A204.1 (cell line): ENCODE measurements around the gene FARP2.

Experiments
- FAIRE-seq: peaks from 2 replicates; lab custom pipeline; 2012; peaks lifted over from hg19 to GRCh38; lab: Jason Lieb, UNC

The FARP2 gene

DNA sequence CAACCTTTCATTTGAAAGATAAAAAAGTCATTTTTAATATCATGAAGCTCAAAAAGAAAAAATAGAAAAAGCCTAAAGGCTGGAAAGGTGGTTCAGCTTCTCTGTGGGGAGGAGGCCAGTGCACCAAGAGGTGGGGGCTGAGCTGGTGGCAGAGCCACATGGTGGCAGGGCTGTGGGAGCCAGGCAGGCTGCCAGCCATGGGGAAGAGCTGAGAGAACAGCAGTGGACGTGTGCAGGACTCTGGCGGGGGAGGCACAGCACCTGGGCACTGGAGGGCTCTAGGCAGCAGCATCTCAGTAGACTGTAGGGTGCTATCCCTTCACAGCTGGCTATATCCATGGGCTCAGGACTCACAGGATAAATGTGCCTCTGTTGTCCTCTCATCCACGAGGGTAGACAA is 104.5 kb downstream of the FARP2 start:
- FAIRE-seq: no peak

DNA sequence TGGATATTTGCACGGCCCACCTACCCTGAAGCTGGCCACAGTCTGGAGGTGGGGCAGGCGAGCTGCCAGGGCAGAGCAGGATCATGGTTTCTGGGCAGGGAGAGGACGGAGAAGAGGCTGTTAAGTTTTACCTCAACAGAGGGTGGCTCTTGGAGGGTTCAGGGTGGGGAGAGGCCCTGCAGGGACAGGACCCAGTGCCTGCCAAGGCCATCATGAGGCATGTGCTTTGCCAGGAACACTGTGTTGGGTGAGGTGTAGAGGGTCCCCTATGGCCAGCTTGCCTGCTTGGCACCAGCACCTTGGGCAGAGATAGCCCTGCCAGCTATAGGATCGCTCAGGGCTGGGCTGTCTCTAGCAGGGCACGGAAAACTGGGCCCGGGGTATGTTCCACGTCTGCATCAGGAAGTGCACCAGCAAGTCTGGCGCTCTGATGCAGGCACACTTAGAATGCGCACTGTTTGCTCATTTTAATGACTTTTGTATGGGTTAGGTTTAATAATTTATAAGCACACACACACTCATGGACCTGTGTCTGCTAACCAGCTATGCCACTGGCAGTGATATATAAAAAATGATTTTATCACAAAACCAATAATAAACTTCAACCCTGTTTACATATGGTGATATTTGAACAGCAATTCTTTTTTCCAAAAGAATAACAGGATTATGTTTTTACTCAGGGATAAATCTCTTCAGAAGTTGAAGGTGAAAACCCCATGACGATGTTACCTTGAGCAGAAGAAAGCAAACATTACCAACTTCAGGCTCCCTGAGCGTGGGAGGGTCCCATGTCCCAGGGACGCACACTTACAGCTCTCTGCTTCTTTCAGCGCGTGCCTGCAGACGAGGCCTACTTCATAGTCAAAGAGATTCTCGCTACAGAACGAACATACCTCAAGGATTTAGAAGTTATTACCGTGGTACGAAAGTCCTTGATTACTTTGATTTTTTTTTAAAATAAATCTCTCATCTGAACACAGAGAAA is 105.9 kb downstream of the FARP2 start:
- FAIRE-seq: no peak

DNA sequence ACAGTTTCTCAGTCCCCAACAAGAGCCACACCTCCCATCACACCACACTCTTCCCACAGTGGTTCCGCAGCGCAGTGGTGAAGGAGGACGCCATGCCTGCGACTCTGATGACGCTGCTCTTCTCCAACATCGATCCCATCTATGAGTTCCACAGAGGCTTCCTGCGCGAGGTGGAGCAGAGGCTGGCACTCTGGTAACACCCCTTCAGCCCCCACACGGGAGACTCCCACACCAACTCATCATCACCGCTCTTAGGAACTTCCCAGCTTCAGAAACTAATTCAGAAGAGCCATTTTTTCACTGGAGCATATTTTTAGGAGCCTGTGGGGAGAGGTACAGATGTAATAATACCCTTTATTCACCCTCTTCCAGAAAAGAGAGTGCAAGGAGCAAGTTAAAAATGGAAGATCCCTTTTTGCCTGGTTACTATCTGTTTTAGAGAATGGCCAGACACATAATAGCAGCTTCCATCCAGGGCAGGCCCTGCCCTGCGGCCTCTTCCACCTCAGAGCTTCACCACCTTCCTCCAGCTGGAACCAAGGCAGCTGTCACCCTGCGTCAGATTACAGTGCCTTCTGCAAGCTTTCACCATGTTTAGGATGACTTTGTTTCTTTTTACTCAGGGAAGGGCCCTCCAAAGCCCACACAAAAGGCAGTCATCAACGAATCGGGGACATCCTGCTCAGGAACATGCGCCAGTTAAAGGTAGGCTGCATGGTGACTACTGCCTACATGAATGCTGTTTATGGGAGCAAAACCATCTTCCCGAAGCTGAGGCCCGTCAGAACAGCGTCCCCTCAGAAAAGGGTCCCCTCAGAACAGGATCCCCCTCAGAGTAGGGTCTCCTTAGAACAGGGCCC is 107.4 kb downstream of the FARP2 start:
- no peak for FAIRE-seq

DNA sequence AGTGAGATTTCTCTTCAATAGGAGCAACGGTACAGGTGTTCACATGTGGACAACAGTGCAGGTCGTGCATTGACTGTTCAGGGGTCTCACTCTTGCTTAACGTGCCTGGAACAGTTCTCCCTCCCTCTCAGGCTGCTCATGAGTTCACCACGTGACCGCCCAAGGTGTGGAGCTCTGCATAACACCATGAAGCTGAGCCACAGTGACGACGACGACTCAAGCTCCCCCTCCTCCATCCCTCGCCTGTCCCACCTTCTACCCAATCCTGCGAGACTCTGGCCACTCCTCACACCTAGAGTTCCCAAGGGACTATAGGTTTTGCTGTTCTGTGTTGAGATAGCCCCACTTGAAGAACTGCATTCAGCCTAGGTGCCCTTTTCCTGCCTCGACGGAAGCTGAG is 109.5 kb downstream of the FARP2 start:
- FAIRE-seq: no peak

DNA sequence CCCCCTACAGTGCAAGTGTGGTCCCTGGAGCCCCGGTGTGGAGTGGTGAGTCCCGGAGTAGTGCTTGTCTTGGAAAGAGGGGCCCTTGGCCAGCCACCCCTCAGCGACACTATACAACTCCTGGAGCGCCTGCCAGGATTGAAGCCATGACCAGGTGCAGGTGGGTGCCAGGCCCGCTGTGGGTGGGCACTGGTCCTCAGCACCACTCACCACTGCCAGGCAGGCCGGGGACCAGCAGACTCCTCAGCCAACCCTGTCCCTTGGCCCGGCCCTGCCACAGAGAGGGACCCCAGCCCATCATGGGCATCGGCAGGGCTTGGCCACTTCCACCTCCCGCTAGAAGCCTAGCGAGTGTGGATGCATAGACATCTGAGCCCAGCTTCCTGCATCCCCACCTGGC is 110.1 kb downstream of the FARP2 start:
- FAIRE-seq: no peak

DNA sequence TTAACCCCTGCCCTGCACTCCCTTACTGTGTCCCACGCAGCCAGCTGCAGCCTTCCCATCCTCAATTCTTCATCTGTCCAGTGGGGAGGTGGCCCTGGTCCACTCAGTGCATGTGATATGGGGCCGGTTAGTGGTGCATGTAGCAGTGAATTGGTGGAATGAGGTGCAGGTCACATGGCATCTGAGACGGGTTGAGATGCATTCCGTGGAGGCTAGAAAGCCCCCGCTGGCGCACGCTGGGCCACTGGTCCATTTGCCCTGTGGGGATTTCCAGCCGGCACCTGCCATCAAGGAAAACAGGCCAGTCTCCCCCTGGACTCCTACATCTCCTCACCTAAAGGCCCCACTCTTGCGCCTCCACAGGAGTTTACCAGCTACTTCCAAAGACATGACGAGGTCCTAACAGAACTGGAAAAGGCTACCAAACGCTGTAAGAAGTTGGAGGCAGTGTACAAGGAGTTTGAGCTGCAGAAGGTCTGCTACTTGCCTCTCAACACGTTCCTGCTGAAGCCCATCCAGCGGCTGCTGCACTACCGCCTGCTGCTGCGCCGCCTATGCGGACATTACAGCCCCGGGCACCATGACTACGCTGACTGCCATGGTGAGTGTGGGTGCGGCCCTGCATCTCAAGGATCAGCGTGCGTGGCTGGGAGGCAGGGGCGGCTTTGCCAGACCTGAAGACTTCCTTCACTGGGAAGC is 111.8 kb downstream of the FARP2 start:
- no peak for FAIRE-seq

DNA sequence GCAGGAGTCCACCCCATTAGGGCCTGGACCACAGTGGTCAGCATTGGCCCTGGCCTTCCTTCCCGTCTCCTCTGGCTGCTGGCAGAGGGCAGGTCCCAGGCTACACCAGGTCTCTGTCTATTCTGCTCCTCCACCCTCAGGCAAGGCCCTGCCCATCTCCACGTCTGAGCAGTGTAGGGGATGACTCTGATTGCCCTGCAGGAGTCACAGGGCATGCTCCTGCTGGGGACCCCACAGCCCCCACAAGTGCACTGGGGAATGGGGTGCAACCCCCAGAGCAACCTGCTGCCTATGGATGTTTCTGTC is 112.3 kb downstream of the FARP2 start:
- no peak for FAIRE-seq

DNA sequence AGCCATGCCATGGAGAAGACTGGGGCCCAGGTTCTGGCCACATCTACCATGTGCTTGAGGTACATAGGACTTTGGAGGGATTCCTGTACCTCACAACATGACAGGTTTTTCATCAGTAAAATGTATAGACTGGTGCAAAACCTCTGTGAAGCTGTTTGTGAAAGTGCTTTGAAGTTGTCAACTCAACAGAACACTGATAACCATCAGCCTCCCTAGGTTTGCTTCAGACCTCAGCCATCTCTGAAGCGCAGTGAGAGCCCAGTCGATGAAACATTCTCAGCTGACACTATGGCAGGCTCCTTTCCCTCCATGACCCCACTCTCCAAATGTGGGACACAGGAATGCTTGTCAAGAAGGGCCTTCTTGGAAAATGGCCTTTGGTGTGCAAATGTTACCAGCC is 113.7 kb downstream of the FARP2 start:
- FAIRE-seq: no peak

DNA sequence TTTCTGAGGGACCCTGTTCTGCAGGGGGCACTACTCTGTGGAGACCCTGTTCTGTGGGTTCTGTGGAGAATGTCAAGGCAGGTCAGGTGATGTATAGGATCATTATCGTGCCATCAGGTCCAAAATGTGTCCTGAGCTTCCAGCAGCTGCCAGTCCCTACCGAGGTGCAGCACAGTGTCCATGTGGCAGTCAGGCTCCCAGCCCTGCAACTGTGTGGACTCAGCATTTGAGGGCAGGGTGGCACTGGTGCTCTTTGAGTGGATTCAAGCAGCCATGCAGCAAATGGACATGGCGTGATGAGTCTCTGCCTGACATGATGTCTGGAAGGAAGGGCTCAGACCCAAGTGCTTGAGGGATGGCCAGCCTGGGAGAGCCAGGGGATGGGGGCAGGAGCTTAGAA is 117.3 kb downstream of the FARP2 start:
- FAIRE-seq: no peak

DNA sequence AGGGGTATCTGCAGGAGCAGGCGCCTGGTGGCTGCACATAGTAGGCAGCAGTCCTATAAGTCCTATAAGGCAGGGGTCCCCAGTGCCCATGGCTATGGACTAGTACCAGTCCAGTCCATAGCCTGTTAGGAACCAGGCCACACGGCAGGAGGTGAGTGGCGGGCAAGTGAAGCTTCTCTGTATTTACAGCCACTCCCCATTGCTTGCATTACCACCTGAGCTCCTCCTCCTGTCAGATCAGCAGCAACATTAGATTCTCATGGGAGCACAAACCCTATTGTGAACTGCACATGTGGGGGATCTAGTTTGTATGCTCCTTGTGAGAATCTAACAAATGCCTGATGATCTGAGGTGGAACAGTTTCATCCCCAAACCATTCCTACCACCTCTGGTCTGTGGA is 119.2 kb downstream of the FARP2 start:
- no peak for FAIRE-seq

DNA sequence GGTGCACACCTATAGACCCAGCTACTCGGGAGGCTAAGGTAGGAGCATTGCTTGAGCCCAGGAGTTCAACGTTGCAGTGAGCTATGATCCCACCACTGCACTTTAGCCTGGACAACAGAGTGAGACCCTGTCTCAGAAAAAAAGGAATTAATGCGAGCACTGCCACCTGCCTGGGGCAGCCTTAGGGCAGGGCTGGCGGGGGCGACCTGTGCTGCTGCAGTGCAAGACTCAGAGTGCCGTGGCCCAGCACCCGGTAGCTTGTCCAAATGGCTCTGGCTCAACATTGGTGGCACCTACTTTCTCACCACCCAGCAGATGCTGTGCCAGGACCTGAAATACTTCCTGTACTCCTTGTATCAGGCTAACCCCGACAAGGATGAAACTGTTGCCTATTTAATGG is 122.1 kb downstream of the FARP2 start:
- FAIRE-seq: no peak

DNA sequence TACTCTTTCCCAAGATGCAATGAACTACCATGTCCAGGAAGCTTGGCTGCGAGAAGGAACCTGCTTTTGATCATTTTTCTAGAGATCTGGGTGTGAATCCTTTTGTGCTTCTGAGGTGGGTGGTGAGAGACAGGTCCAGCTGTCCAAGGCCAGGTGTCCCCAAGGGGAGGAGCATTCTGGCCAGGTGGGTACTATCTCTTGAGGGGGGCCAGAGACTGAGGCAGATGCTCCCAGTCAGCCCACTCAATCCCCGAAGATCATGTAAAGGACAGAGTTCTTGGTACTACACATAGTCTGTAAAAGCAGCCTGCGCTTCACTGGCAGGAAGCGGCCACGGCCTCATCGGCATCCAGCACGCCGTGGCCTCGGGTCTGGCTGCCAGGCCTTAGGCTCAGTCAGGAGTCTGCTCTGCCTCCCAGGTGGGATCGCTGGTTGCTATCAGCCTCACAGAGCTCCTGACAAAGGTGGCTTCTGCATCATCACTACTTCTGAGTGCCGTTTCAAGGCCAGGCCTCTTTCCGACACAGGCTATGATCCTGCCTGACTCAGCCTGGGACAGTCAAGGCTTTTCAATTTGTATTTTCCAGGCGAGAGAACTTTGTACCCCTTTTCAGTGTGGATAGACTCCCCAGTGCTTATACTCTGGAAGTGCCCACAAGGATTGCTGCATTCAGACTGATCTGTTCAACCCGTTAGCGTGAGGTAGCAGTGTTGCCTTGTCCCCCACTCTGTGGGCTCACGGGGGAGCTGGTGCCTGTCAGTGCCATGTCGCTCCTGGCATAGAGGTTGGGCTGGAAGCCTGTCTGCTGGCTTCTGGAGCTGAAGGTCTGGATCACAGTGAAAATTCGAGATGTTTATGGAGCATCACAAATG is 123.2 kb downstream of the FARP2 start:
- FAIRE-seq: no peak

DNA sequence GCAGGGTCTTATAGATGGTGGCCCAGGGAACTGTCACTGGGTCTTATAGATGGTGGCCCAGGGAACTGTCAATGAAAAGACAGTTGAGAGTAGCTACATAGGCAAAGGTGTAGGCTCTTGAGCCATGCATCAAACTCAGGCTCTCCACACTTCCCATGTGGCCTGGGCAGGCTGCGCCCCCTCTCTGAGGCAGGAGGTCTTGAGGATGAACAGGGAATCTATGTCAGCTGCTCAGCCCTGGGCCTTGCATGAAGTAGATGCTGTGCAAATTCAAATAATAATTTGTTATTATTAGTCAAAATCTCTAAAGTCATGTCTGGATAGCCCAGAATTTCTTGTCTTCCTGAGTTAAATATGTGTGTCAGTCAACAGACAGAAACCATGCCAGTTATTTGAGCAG is 125.6 kb downstream of the FARP2 start:
- FAIRE-seq: no peak

DNA sequence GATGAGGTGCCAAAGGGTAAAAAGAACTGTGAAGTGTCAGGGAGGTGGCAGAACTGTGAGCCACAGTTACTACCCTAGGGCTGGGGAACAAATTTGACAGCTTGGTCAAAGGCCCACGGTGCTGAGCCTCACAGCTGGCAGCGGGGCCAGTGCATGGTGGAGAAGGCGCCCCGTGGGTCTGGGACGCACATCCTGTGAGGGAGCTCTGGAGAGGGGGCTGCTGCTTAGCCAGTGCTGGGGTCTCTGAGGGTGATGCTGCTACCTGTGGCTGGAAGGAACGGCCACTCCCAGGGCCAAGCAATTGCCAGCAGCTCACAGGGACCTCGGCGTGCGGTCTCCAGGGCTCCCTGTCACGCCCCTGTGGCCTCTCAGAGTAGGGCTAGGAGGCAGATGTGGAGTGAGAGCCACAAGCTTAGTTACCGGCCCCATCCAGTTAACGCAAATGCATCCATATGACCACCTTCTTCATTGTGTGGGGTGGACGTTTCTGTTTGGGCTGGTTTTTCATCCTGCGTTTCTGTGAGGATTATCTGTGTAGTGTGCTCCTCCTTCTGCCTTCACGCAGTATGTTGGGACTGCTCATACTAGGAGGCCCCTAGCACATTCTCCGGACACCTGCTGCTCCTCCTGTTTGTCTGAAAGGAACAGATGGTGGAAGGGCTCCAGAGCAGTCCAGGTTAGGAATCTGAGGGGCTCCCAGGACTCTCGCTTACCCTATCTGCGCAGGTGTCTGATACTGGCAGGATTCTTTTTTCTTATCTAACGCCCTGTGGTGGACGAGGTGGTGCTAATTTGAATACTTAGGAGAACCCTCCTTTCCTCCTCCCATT is 126.3 kb downstream of the FARP2 start:
- no peak for FAIRE-seq

DNA sequence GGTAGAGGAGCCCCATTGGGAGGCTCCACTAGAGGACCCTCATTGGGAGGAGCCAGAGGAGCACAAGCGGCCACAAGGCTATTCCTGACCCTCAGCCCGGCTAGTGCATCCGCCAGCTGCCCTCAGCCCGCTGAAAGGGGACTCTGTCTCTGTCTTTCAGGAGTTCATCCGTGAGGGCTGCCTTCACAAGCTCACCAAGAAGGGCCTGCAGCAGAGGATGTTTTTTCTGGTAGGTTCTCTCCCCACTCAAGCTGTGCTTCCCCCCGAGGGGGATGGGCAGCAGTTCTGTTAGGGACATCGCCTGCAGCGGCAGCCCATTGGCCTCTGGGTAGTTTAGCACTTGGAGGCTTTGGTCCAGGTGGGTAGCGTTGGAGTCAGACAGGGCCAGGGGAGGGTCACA is 127.2 kb downstream of the FARP2 start:
- FAIRE-seq: no peak

DNA sequence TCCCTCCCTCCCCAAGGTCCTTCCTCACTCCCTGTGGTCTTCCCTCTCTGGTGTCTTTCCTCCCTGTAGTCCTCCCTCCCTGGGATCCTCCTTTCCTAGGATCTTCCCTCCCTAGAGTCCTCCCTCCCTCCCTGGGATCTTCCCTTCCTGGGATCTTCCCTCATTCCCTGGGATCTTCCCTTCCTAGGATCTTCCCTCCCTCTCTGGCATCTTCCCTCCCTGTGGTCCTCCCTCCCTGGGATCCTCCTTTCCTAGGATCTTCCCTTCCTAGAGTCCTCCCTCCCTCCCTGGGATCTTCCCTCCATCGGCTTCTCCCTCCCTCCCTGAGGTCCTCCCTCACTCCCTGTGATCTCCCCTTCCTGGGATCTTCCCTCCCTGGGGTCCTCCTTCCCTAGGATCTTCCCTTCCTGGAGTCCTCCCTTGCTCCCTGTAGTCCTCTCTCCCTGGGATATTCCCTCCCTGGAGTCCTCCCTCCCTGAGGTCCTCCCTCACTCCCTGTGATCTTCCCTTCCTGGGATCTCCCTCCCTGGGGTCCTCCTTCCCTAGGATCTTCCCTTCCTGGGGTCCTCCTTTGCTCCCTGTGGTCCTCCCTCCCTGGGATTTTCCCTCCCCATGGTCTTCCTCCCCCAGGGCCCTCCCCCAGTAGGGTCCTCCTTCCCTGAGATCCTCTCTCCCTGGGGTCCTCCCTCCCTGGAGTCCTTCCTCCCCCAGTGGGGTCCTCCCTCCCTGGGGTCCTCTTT is 129.3 kb downstream of the FARP2 start:
- no peak for FAIRE-seq

DNA sequence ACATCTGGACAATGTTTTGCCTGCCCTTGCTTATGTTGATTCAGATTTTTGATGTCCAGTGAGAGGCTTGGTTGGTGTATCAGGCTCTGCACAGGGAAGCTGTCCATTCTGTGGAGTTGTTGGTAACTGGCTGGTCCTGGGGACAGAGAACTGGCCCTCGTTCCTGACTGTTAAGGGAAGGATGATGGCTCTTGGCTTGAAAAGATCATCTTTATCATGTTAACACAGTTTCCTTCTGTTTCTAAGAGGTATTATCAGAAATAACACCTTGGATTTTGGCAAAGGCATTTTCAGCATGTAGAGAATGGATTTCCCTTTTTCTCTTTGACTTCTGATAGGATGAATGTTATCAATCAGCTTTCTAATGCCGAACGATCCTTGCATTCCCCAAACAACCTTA is 133.0 kb downstream of the FARP2 start:
- FAIRE-seq: no peak

DNA sequence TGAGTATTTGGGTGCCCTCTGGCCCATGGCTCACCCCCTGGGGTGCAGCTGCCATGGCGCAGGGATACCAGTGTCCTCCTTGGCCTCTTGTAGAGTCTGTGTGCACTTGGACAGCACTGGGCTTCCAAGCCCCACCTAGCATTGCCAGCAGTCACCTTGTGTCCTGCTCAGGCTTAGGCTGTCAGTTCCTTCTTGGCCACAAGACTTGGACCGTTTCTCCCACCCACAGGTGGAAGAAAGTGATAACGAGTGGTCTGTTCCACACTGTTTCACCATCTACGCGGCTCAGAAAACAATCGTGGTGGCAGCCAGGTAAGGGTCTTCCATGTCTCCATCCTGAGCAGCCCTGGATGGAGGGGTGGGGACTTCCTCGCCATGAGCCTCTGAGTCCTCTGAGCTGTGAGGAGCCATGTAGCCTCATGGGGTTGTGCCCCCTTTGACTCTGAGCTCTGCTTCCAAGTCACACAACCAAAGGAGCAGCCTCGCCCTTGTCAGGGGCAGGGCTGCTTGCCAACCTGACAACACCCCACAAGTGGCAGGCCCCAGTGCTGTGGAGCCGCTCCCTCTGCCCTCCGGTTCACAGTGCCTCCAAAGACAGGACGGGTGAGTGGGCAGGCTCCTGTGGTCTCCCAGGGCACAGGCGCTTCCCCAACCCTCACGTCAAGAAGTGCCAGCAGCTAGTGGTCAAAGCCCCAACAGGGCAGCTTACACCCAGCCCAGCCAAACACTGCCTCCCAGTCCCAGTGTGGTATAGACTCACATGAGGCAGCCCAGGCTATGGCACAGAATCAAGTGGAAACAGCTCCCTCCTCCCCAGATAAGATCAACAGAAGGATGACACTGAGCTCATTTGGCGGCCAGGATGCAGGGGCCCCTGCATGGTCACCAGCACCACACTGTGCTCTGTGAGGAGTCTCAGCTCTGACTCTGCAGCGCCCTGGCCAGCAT is 133.9 kb downstream of the FARP2 start:
- no peak for FAIRE-seq
